Cortex of kidney (tissue), 1 donor: ENCODE results near the gene ADGRG1.

ENCODE experiments used
- DNase-seq: peaks from one replicate; lab custom pipeline; 2025; lab: John Stamatoyannopoulos, UW

The ADGRG1 gene

GRCh38 chr16:57682809-57683635 is 54.6 kb downstream of the ADGRG1 start:
- DNase-seq = no peak

GRCh38 chr16:57683636-57684545 is 55.5 kb downstream of the ADGRG1 start:
- no peak for DNase-seq

- no peak for DNase-seq
Observed at GRCh38 chr16:57684626-57685358, 56.4 kb downstream of the ADGRG1 start.

- DNase-seq = no peak
Observed at GRCh38 chr16:57685633-57686032, 57.2 kb downstream of the ADGRG1 start.

DNA sequence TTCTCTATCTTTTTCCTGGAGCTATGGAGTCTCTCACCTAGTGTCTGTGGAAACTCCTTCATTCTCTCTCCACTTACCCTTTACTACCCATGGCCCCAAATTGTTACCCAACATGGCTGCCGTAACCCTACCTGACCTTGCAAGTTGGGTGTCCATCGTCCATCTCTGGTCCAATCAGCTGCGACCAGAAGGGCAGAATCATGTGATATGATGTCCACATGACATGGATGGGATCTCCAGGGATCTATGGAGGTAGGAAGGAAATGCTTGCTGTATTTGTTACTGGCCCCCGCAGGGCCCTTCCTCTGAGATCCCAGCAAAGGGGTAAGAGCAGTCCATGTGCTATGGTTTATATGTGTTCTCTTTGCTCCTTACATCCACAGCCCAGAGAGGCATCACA is 58.1 kb downstream of the ADGRG1 start:
- no peak for DNase-seq

GRCh38 chr16:57687363-57687929 is 59.0 kb downstream of the ADGRG1 start:
- no peak for DNase-seq

DNA sequence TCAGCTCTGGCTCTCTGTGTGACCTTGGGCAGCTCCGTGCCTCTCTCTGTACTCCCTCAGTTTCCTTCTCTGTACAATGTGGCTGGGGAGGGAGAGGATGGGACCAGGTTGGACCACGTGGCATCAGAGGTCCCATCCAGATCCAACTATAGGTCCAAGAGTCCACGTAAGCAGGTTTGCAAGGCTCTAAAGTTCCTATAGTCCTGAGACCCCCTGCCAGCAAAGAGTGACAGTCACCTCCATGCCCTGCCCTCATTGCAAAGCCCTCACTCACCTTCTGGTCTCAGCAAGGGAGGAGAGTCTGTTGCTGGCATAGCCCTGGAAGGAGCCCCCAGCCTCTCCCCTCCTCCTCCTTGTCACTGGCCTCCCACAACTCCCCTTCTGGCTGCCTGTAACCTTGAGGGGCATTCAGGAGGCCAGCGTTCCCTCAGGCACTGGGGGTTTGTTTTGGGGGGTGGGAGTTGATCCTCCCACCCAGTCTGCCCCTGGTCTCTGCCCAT is 60.1 kb downstream of the ADGRG1 start:
- DNase-seq = no peak

- DNase-seq = no peak
Observed at GRCh38 chr16:57688987-57689761, 60.7 kb downstream of the ADGRG1 start.

GRCh38 chr16:57689762-57690558 is 61.5 kb downstream of the ADGRG1 start:
- no peak for DNase-seq

GRCh38 chr16:57690782-57691471 is 62.5 kb downstream of the ADGRG1 start:
- DNase-seq = no peak

- DNase-seq = no peak
Observed at GRCh38 chr16:57692636-57693035, 64.2 kb downstream of the ADGRG1 start.

DNA sequence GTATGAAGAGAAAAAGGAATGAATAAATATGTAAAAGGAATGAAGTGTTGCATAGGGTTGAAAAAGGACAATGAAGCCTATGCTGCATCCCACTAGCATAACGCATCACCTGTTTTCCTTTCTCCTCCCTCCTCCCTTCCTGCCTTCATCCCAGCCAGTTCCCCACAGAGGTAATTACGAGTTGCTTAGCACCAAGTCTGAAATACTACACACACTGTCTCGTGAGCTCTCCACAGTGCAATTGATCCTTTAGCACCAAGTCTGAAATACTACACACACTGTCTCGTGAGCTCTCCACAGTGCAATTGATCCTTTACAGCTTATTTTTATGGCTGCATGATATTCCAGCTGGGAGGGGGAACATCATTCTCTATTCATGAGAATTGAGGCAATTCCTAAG is 65.1 kb downstream of the ADGRG1 start:
- no peak for DNase-seq

DNA sequence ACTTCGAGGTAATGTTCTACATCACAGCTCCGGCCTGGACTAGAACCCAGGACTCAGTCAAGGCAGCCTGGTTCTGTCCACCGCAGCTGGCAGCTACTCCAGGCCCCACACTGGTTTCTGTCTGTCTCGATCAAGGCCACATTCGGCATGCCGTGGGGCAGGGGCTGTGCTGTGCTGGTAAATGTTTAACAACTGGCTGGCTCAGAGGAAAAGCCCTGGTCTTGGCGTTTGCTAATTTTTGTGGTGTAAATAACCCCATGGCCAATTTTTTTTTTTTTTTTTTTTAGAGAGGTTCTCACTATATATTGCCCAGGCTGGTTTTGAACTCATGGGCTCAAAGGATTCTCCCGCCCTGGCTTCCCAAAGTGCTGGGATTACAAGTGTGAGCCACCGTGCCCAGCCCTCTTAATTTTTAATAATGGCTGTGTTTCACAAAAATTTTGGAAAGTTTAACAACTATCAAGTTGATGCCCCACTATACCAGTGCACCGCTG is 65.8 kb downstream of the ADGRG1 start:
- no peak for DNase-seq

- no peak for DNase-seq
Observed at GRCh38 chr16:57694725-57695679, 66.6 kb downstream of the ADGRG1 start, which contains the start of gene DRC7. Gene DRC7, plus strand, starts transcription at chr16:57694806. Its CDS starts 3,144 bp downstream, at chr16:57697950.

DNA sequence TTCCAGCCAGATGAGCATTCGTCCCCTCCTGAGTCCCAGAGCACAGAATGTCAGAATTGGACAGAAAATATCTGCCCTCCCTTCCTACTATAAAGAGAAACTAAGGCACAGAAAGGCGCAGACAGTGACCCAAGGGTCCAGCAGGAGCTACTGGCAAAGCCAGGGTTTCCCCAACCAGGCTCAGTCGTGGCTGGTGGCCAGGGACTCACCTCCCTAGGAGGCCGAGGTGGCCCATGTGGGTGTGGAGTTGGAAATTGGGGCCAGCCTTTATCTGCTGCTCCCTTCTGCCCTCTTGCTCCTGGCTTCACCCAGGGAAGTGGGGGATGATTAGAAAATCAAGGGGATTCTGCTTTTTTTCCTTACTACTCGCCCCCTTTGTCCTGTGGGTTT is 67.2 kb downstream of the ADGRG1 start:
- DNase-seq = no peak

DNA sequence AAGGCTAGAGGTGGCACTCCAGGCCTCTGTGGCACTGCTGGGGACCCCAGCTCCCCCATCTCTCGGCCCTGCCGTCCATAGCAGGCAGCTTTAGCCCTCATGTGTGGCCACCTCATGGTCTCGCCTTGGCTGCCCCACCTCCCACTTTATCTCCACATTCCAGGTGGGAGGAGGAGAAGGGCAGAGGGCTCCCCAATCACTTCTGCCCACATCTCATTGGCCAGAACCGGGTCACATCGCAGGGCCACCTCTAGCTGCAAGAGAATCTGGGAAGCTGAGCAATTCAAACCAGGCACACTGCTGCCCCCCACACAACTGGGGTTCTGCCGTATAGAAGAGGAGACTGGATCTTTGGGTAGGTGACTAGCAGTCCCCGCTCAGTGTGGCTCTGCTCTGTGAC is 67.8 kb downstream of the ADGRG1 start:
- no peak for DNase-seq

DNA sequence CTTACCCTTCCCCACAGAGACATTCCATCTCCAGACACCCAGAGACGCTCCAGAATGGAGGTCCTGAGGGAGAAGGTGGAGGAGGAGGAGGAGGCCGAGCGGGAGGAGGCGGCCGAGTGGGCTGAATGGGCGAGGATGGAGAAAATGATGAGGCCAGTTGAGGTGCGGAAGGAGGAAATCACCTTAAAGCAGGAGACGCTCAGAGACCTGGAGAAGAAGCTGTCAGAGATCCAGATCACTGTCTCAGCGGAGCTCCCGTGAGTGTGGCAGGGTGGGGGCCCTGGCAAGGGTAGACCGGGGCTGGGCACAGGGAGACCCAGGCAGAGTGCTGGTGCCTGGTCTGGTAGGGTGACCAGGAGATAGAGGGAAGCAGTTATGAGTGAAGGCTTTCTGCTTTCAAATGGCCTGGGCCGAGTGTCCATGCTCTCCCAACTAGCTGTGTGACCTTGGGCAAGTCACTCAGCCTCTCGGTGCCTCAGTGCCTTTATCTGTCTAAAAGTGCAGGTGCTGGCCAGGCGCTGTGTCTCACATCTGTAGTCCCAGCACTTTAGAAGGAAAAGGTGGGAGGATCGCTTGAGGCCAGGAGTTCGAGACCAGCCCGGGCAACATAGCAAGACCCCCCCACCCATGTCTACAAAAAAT is 69.6 kb downstream of the ADGRG1 start:
- no peak for DNase-seq
